Activated T-helper 1 cell treated with Interleukin-2 at 50 U/mL for 16 hours (primary cell): ENCODE measurements around the gene INPP5K.
A peak's percentile ranks its signal among the peaks of the same experiment; 100 is the strongest.

ENCODE experiments used
- DNase-seq: peaks from one replicate; pipeline ENCODE4 v3.0.0-alpha.2; 2020; ENCODE audit warnings: low read depth

The INPP5K gene

DNA sequence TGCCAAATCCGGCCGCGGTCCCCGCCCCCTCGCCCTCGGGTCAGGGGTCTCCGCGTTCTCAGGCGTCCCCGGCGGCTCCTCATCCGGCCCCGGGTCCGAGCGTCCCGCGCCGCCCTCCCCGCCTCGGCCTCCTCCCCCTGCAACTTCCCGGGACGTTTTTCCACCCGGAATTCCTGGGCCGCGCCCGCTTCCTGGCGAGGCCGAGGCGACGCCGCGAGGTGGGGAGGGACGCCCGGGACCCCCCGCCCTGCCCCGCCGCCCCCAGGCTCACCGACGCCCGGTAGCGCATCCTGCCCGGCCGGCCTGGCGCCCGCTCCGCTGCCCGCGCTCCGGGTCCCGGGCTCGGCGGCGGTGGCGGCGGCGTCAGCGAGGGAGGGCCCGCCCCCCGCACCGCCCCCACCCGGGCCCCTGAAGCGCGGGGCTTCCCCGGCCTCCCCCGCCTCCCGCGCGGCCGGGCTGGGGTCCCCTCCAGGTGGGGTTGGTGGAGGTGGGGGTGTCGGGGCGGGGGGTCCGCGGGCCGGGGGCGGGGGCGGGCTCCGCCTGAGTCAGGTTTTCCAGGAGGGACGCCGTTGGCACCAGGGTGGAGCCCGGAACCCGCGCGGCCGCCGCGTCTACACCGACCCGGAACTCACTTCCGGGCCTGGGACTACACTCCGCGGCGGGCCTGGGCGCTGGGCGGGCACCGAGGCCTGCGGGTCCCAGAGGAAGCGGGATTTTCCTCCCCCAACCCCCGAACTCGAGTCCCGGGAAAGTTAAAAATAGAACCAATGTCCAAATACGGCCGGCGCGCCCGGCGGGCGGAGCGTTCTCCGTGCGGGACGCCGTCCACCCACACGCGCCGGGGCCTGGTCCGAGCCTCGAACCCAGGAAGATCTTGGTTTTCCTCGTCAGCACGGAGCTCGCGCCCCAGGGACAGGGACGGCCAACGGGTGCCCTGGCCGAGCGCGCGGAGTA is 30.7 kb downstream of the INPP5K start:
- peak; percentile 60 for DNase-seq

DNA sequence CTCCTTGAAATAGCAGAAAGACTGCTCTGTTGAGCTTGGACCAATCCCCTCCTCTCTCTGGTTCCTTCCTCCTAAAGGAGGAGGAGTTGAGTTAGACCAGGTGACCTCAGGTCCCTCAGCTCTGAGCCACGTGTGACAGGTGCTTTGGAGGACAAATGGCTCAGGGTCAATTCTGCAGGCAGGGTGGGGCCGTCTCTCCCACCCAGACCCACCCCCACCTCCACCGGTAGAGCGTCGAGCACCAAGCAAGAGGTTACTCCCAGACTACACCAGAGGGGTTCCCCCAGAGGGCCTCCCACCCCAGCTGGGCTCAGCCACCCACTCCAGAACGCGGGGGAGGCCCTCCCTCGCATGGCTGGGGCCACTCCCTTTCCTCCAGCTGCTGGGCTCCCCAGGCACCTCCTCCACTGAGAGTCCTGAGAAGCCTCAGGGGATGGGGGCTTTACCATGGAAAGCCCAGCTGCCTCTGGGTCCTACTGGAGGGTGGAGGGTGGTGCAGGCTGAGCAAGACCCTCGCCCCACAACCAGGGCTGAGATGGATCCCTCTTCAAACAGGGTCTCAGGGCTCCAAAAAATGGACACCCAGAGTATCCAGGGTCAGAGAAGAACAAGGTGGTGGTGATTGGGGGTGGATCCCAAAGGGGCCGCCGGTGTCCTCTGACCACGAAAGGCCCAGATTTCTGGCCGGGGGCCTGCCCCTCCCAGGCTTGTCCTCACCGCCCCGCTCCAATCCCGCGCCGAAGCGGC is 31.6 kb downstream of the INPP5K start:
- DNase-seq = peak; percentile 34

DNA sequence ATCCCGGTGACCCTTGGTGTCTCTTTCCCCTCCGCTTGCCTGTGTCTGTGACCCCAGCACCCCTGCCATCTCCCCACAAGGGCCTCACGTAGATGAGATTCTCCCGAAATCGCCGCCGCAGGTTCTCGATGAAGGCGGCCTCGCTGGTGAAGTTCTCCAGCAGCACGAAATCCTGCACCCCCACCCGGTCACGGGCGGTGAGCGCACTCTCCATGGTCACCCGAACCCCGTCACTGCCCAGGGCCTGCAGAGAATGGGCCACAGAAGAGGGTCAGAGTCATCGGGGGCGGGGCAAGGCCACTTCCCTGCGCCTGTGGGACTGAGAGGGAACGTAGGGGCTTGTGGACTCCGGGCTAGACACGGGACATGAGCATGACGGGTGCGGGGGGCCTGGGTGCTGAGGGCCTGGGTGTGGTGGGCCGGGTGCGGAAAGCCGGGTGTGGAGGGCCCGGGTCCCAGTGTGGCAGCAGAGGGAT is 32.3 kb downstream of the INPP5K start:
- no peak for DNase-seq

DNA sequence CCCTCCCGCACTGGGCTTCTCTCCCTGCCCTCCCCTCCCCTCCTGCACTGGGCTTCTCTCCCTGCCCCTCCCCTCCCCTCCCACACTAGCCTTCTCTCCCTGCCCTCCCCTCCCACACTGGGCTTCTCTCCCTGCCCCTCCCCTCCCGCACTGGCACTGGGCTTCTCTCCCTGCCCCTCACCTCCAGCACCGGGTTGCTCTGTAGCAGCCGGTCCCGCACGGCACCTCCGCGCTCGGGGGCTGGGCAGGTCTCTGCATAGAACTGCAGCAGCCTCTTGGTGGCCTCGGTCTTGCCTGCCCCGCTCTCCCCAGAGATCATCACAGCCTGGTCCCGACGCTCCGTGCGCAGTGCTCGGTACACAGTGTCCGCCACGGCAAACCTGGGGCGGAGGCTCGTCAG is 33.7 kb downstream of the INPP5K start:
- DNase-seq = no peak

DNA sequence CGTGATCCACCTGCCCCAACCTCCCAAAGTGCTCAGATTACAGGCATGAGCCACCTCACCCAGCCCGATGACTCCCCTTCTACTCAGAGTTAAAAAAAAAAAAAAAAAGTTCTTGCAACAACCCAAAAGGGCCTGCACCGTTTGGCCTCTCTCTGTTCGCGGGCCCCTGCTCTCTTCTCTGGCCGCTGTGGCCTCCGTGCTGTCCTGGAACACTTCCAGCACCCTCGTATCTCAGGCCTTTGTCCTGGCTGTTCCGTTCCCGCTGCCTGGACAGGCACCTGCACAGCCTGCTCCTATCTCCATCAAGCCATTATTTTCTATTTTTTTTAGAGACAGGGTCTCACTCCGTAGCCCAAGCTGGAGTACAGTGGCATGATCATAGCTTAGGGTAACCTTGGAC is 34.7 kb downstream of the INPP5K start:
- DNase-seq = no peak

DNA sequence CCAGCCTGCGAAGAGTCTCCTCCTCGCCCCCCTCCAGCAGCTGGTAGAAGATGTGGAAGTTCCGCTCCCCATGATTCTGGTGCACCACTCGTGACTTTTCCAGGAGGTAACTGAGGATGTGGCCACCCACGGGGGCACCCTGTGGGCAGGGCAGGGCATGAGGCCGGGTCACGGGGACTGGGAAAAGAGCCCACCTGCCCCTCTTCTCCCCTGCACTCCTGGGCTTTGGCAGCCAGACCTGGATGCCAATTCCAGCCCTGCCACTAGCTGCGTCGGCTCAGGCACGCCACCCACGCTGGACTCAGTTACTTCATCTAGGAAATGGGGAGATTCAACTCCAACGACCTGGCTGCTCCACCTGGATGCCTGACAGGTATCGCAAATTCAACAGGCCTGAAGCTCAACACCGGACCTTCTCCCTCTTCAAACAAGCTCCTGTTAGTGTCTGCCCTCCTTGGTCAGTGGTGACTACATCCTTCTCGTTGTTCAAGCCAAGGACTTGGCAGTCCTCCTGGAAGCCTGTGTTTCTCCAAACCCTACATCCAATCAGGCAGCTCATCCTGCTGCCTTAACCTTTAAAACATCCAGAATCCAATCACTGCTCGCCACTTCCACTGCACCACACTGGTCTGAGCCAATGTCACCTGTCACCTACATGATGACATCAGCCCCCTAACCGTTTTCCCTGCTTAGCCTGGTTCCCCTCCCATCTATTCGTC is 35.5 kb downstream of the INPP5K start:
- no peak for DNase-seq

DNA sequence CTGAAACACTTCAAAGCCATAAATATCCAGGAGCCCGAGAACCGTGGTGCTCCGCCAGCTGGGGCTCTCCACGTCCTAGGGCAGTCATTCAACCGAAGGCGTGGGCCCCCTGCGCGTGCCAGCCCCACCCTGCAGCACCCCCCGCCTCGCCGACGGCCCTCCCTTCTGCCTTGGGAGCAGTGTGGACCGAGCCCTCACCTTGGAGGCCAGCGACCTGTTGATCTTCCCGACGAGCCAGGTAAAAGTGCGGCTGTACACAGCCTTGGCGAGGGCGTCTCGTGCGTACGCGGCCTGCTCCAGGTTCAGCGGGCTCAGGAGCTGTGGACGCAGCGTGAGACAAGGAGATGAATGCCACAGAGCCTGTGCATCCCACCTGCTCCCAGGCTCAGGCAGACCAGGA is 38.0 kb downstream of the INPP5K start:
- DNase-seq = no peak

DNA sequence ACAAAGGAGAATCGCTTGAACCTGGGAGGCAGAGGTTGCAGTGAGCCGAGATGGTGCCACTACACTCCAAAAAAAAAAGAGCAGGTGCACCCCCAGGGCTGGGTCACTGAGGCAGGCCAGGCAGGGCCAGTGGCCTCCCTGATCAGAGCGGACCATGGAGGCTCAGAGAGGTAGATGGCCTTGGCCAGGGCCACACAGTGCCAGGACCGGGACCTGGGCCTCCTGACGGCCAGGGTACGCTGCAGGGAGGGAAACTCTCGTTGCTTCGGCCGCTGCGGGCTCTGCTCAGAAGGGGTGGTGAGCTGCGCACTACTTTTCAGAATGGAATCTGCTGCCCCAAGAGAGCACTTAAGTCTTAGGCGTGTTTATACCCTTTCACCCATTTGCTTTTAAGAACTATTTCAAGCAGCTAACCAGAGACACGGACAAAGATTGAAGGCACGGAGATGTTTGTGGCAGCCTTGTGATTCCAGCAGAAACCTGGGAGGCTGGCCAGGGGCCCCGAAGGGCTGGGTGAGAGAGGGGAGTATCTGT is 41.0 kb downstream of the INPP5K start:
- DNase-seq = no peak

DNA sequence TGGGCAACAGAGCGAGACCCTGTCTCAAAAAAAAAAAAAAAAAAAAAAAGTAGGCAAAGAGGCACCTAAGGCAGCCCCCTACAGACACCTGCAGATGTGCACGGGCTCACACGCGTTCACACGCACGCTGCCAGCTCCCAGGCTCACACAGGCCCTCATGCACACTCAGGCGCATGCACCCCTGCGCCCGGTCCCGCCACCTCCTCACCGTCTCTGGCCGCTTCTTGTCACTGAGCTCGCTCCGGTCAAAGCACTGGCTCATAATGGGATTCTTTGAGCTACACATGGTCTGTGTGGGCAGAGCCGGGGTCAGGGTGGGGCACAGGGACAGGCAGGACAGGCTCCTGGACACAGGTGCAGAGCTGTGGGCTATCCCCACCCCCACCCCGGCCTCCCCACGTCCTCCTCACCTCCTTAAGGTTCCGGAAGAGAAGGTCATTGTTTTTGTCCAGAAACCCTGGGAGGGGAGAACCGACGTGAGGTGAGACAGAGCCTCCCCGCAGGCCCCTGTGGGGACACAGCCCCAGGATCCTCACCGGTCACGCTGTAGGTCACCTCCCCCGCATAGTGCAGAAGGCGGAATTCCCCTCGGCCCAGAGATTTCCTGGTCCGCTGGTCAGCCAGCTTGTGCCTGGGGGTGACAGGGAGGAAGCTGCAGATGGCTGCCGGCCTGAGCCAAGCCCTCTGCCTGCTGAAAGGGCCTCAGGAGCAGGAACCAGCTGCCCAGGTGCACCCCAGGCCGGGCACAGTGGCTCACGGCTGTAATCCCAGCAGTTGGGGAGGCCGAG is 41.8 kb downstream of the INPP5K start:
- no peak for DNase-seq

DNA sequence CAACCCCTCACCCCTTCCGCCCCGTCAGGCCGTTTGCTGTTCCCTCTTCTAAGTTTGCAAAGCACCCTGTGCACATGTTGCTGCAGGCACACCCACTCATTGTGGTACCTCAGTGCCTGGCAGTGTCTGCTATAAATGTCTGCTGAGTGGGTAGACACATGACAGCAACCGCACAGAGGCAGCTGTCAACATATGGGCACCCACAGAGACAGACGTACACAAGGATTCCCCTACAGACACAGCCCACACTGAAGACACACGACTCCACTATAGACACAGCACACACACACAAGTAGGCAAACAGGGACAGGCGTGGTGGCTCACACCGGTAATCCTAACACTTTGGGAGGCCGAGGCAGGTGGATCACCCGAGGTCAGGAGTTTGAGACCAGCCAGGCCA is 42.6 kb downstream of the INPP5K start:
- DNase-seq = no peak

DNA sequence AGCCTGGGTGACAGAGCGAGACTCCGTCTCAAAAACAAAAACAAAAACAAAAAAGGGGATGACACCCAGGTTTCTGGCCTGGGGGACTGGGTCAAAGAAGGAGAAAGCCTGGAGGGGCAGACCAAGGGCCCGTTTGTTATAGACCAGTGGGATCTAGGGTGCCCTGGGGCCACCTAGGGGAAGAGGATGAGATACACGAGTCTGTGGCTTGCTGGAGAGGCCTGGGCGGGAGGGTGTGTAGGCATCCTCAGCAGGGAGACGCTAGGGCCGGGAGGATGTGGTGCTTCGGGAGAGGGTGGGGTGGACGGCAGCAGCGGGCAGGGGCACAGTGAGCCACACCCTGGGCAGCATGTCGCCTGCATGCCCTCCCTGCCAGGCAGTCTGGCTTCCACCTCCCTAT is 43.2 kb downstream of the INPP5K start:
- DNase-seq = no peak

DNA sequence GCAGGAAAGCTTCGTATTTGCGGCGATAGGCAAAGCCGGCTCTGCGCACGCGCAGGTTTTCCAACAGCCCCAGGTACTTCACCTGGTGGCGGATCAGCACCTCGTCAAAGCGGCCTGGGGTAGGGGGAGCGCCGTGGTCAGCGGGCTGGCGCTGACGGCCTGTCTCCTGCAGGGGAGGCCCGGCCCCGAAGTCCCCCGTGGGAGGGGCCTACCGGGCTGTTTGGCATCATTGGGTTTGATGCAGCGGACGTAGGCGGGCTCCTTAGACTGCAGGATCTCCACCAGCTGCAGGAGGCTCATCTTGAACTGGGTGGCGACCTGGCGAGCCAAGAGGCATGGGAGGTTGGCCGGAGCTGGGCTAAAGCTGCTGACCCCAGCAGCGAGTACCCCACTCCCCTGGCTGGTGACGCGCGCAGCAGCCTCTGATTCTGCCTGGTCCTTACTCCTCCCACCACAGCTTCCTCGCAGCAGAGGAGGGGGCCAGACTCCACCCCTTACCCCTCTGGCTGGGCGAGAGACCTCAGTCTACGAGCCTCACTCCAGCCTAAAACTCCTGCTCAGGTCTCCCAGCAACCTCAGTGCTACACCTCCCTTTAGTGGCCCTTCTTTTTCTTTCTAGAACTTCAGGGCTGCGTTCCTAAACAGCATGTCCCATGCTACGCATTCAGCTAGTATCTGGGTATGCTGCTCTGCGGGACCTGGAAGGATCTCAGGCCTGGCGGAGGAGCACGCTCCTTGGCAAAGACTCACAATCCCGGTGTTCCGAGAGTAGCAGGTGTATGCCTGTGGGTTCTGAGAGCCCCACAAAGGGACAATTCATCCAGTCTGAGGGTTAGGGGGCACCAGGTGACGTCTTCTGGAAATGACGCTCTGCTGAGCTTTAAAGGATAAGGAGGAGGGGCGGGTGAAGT is 44.2 kb downstream of the INPP5K start:
- DNase-seq = no peak

DNA sequence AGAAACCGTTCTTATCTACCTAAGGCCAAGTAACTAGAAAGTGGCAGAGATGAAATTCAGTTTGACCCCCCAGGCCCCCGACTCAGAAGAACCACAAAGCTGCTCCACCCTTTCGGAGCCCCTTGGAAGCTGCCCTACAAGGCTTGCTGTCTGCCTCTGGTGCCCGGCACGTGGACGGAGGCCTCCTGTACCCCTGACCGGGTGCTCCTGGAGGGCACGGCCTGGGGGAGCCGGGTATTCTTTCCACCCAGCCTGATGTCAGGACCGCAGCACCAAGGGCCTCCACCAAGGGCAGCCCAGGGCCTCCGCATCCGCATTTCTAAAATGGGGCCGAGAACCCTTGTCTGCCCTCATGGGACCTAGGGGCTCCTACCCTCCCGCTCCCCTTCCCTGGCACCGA is 44.9 kb downstream of the INPP5K start:
- no peak for DNase-seq

DNA sequence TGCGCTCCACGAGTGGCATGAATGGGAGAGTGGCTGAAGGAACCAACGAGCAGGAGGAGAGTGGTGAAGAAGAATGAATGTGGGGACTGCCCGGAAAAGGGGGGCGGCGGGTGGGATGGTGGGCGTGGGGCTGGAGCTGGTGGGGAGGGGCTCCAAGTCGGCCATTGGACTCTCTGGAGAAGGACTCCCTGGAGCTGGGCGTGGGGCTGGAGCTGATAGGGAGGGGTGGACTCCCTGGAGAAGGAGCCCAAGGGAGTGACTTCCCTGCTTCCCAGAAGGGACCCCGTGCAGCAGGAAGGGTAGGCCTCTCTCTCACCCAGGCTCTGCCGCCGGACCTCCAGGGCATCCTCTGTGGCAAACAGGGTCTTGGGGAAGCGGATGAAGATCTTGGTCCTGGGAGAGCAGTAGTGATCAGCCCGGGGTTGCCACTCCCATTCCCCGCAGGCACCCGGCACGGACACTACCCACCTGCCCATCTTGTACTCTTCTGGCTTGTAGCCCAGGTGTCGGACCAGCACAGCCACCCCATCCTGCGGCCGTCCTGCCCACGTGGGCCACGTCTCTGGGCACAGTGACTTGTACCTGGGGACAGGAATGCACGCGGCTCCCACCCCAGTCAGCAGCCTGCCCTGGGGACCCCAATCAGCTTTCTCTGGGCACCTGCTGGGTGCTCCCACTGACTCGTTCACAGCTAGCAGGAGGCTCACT is 45.5 kb downstream of the INPP5K start:
- DNase-seq = no peak

DNA sequence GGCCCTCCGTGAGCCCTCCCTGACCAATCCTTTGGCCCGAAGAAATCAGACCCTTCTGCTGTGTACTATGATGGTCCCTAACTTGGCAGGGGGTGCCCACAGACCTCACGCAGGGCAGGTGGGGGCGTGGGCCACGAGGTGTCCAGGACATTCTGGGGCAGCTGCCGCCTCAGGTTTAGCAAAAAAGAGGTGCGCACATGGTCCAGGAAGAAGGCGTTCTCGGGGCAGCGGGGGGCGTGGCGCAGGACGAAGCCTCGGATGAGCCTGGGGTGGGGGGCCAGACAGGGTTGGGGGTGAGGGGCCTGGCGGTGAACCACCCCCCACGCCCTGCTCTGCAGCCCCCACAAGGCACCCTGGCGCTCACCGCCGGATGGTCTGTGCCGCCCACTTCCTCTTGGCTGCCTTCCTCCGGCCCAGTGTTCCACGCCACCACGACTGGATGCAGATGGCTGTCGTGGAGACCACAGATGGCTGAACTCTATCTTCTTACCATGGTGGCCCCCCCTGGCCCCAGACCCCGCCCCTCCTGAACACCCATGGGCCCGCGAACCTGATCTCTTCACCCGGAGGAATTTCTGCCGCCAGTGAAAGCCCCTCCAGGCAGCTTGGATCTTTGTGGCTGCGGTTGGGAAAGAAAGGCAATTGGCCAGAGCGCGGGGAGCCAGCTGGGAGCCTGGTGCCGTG is 46.2 kb downstream of the INPP5K start:
- no peak for DNase-seq

DNA sequence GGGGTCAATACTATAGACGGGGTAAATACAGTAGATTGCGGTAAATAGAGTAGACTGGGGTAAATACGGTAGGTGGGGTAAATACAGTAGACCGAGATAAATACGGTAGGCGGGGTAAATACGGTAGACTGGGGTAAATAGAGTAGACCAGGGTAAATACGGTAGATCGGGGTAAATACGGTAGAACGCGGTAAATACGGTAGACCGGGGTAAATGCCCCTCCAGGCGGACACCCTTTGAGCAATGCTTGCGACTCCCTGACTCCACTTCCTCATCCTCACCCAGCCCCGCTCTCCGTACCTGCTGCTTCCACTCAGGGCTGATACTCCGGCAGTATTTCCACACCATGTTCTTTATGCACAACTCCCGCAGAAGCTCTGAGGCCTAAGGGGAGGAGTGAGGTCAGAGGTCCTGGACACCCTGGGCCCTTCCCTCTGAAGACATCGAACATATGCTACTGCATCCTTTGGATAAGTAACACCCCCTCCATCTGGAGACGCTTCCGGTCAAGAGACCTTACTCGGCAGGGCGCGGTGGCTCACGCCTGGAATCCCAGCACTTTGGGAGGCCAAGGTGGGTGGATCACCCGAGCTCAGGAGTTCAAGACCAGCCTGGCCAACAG is 47.1 kb downstream of the INPP5K start:
- DNase-seq = no peak

DNA sequence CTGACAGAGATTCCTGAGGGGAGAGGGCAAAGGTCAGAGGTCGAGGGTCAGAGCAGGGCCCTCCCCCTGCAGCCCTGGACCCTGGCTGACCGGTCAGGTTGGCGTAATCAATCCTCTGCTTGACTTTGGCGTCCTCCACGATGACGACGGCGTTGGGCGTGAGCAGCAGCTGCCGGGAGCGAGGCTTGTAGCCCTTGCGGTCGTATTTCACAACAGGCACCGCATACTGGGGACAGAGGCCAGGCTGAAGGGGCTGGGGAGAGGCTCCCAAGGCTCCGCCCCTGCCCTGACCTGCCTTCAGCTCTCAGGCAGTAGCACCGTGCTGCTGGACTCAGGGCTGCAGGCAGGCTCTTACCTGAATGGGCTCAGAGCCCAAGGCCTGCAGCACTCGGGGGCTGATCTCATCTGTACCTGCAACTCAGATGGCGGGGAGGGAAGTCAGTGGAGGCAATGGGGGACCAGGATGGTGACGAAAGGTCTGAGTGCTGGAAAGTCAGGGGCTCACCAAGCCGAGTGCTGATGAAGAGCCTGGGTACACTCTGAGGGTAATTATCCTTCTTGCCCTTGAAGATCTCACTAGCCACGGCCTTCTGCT is 48.4 kb downstream of the INPP5K start:
- no peak for DNase-seq

DNA sequence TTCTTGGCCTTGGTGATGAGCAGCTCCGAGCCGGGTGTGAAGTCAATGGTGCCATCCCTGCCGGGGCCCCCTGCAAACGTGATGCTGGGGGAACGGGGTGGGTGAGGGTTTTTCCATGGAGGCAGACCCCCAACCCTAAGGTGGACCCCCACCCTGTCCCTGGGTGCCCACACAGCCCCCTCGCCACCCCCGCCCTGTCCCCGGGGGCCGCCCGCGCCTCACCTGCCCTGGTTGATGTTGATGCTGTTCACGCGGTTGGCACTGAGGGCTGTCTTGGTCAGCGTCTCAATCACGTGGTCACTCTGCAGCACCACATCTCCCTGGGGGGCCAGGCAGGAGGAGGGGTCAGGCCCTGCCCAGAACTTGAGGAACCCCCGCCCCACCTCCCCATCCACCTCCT is 49.2 kb downstream of the INPP5K start:
- DNase-seq = no peak
